Fibroblast of the conjunctiva (primary cell): ENCODE results near the gene DNAAF6.
"Not testable (repeated sequence)": the region's sequence is repeated elsewhere in the genome, so short reads cannot be mapped to it uniquely, and the experiment has no call there.

Source experiments
- DNase-seq: peaks from one replicate; pipeline ENCODE4 v3.0.0-alpha.2; 2010; ENCODE audit warnings: low read depth

DNAAF6 gene

GRCh38 chrX:107205770-107206696 lies at the start of gene DNAAF6, which contains the start of gene NUP62CL:
TSS of gene DNAAF6 (plus strand) at chrX:107206611. CDS start at chrX:107212876, 6,265 bp downstream.
TSS of gene NUP62CL (minus strand) at chrX:107206433. CDS start at chrX:107175146, 31,287 bp downstream.
- peak; percentile 4 for DNase-seq

- not testable (repeated sequence) for DNase-seq
Observed at GRCh38 chrX:107157618-107158017, 48.8 kb upstream of the DNAAF6 start.

GRCh38 chrX:107167163-107167921 lies 39.1 kb upstream of the DNAAF6 start:
- DNase-seq, result no peak

GRCh38 chrX:107168257-107168656 lies 38.2 kb upstream of the DNAAF6 start:
- DNase-seq, result no peak

GRCh38 chrX:107168712-107169111 lies 37.7 kb upstream of the DNAAF6 start:
- no peak for DNase-seq

- DNase-seq, result no peak
Observed at GRCh38 chrX:107171369-107172102, 34.9 kb upstream of the DNAAF6 start.

GRCh38 chrX:107197319-107197718 lies 9.1 kb upstream of the DNAAF6 start:
- DNase-seq, result no peak

GRCh38 chrX:107198074-107198473 lies 8.3 kb upstream of the DNAAF6 start:
- not testable (repeated sequence) for DNase-seq

GRCh38 chrX:107199491-107199890 lies 6.9 kb upstream of the DNAAF6 start:
- DNase-seq, result no peak

- no peak for DNase-seq
Observed at GRCh38 chrX:107204068-107204605, 2.3 kb upstream of the DNAAF6 start.

GRCh38 chrX:107206697-107207065 lies 270 bp downstream of the DNAAF6 start:
- no peak for DNase-seq

GRCh38 chrX:107207089-107207488 lies 678 bp downstream of the DNAAF6 start:
- no peak for DNase-seq

GRCh38 chrX:107207943-107208342 lies 1.5 kb downstream of the DNAAF6 start:
- no peak for DNase-seq

- no peak for DNase-seq
Observed at GRCh38 chrX:107213477-107213876, 7.1 kb downstream of the DNAAF6 start.

- DNase-seq, result no peak
Observed at GRCh38 chrX:107226757-107227156, 20.3 kb downstream of the DNAAF6 start.

GRCh38 chrX:107227780-107228485 lies 21.5 kb downstream of the DNAAF6 start:
- no peak for DNase-seq

- no peak for DNase-seq
Observed at GRCh38 chrX:107228486-107228819, 22.0 kb downstream of the DNAAF6 start.

GRCh38 chrX:107272431-107272921 lies 66.1 kb downstream of the DNAAF6 start:
- no peak for DNase-seq

GRCh38 chrX:107273795-107274194 lies 67.4 kb downstream of the DNAAF6 start:
- DNase-seq, result no peak

- no peak for DNase-seq
Observed at GRCh38 chrX:107288676-107289075, 82.3 kb downstream of the DNAAF6 start.

GRCh38 chrX:107290019-107290418 lies 83.6 kb downstream of the DNAAF6 start:
- no peak for DNase-seq
